NCI-H2196 treated with DMSO at 0.1 percent for 48 hours (cell line): ENCODE results near the gene GTPBP6.

Experiments used
- DNase-seq: peaks from one replicate; lab custom pipeline; 2025; ENCODE audit not compliant: unreplicated experiment; lab: John Stamatoyannopoulos, UW

Gene GTPBP6

GRCh38 chrX:318739-319578, at the start of gene GTPBP6:
GTPBP6 (minus strand) TSS chrX:318796; CDS start chrX:318787, 9 bp downstream.
- DNase-seq = no peak

GRCh38 chrX:367866-368265, 49.3 kb upstream of the GTPBP6 start:
- no peak for DNase-seq

GRCh38 chrX:367349-367748, 48.8 kb upstream of the GTPBP6 start:
- no peak for DNase-seq

GRCh38 chrX:363621-364375, 45.2 kb upstream of the GTPBP6 start:
- no peak for DNase-seq

GRCh38 chrX:362937-363620, 44.5 kb upstream of the GTPBP6 start:
- no peak for DNase-seq

- no peak for DNase-seq
Measured at GRCh38 chrX:362351-362750, 43.8 kb upstream of the GTPBP6 start.

GRCh38 chrX:361231-362145, 42.9 kb upstream of the GTPBP6 start:
- no peak for DNase-seq

- no peak for DNase-seq
Measured at GRCh38 chrX:360496-361150, 42.0 kb upstream of the GTPBP6 start.

GRCh38 chrX:358651-359143, 40.1 kb upstream of the GTPBP6 start:
- no peak for DNase-seq

GRCh38 chrX:357693-358471, 39.3 kb upstream of the GTPBP6 start:
- DNase-seq = no peak

- no peak for DNase-seq
Measured at GRCh38 chrX:357035-357692, 38.6 kb upstream of the GTPBP6 start.

- no peak for DNase-seq
Measured at GRCh38 chrX:356385-357034, 37.9 kb upstream of the GTPBP6 start.

GRCh38 chrX:355329-356050, 36.9 kb upstream of the GTPBP6 start:
- DNase-seq = no peak

- no peak for DNase-seq
Measured at GRCh38 chrX:353566-354535, 35.3 kb upstream of the GTPBP6 start.

- DNase-seq = no peak
Measured at GRCh38 chrX:352582-353314, 34.2 kb upstream of the GTPBP6 start.

GRCh38 chrX:352181-352580, 33.6 kb upstream of the GTPBP6 start:
- DNase-seq = no peak
